ENCODE measurements around the gene SALL3. TPM values are rescaled to one million over a fixed set of nuclear protein-coding genes. Genes with fewer than 3 reads are reported as not detected.
"Not testable (repeated sequence)": the region's sequence is repeated elsewhere in the genome, so short reads cannot be mapped to it uniquely, and the experiment has no call there.

SALL3 gene
- total and polyA plus RNA-seq, 2 of the 13 experiments (the other 11 are each of a cell fraction or from before 2014, with no cell fraction given) = not detected

DNA sequence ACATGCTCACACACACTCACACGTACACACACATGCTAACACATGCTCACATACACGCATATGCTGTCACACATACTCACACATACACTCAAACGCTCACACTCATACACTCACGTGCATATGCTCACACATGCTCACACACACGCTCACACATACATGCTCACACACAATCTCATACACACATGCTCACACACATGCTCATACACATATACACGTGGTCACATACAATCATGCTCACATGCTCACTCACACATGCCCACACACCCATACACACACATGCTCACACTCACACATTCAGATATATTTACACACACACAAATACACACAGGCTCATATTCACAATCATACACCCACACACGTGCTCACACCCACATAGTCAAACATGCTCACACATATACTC lies 17.5 kb upstream of the SALL3 start:
- no peaks in the 10 kb centered on the region for H3K4me1 ChIP-seq (ENCODE audit: insufficient read depth, low read length)
- ChIA-PET POLR2A (no interaction called here), CTCF (ENCODE audit: low intra/inter-chr PET ratio, low total read pairs) (no interaction called here)
- 30% methylated on average over 7 of the region's 7 CpGs for WGBS (ENCODE audit: low lambda C conversion rate)
- H3K27me3 ChIP-seq (ENCODE audit: control insufficient read depth in 1 of 2, insufficient read depth in 2 of 2, low read length in 2 of 2) = peaks cover 0 to 7% of the 10 kb centered on the region in 2 experiments; a peak in 1 of 5 replicates
- H3K36me3 ChIP-seq (replicated peaks in 1 of 2; ENCODE audit: control insufficient read depth in 1 of 2, insufficient read depth in 2 of 2, low read length in 2 of 2) = no peaks in the 10 kb centered on the region
- no peak overlapping the region for H3K9ac ChIP-seq (ENCODE audit: insufficient read depth, low read depth, low read length)
- H3K79me2 ChIP-seq (ENCODE audit: insufficient read depth, low read length) = no peaks in the 10 kb centered on the region
- DNase-seq (ENCODE audit: low spot score) (no peak), FAIRE-seq (no peak), ATAC-seq (no peak)
- BruUV-seq (replicated peaks) = no TSS peak
- no peak overlapping the region for H2AFZ ChIP-seq (ENCODE audit: low read length)
- no peaks in the 10 kb centered on the region for H4K20me1 ChIP-seq (ENCODE audit: insufficient read depth, low read length)
- intact Hi-C loops (cut with micrococcal nuclease; ENCODE audit: unreplicated experiment) (no loop called here), in situ Hi-C loops (cut with HindIII; ENCODE audit: extremely low pct_ligation_motif_present, low pct_unique_long_range_greater_than_20kb) (no loop called here)
- TF ChIP-seq FOXA1 (IDR thresholded peaks at IDR 0.05) (0 out of 2 replicates have a peak, but pooled peaks have one; percentile 11), FOXA1 (CRISPR knock-in tag; IDR thresholded peaks at IDR 0.05) (no peak), ZNF672 (CRISPR knock-in tag; IDR thresholded peaks at IDR 0.05) (no peak)
- TF ChIP-seq, protein P1, sequence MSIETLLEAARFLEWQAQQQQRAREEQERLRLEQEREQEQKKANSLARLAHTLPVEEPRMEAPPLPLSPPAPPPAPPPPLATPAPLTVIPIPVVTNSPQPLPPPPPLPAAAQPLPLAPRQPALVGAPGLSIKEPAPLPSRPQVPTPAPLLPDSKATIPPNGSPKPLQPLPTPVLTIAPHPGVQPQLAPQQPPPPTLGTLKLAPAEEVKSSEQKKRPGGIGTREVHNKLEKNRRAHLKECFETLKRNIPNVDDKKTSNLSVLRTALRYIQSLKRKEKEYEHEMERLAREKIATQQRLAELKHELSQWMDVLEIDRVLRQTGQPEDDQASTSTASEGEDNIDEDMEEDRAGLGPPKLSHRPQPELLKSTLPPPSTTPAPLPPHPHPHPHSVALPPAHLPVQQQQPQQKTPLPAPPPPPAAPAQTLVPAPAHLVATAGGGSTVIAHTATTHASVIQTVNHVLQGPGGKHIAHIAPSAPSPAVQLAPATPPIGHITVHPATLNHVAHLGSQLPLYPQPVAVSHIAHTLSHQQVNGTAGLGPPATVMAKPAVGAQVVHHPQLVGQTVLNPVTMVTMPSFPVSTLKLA (IDR thresholded peaks at IDR 0.05) = peak; percentile 99
- no peak overlapping the region for H3K4me3 ChIP-seq (replicated peaks in 1 of 3; ENCODE audit: insufficient read depth in 1 of 3, low read depth in 2 of 3, low read length in 3 of 3)
- H3K9me3 ChIP-seq (ENCODE audit: low read length) = peaks cover 21% of the 10 kb centered on the region
- H3K4me2 ChIP-seq (ENCODE audit: low read depth, low read length) = no peak overlapping the region
- no peak overlapping the region for H3K27ac ChIP-seq (ENCODE audit: extremely low read length, insufficient read depth, low read length)

DNA sequence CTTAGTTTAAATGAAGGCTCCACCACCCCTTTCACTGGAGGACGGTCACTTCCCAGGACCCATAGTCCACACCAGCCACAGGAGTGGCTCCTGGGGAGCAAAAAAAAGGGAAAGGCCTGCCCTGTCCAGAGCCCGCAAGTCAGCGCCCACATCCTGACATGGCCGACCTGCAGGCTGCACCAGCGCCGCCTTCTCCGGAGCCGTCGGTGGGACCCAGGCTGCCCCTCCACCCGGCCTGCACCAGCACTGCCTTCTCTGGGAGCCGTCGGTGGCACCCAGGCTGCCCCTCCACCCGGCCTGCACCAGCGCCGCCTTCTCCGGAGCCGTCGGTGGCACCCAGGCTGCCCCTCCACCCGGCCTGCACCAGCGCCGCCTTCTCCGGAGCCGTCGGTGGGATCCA lies 14.9 kb upstream of the SALL3 start:
- H3K9me3 ChIP-seq (ENCODE audit: low read length) = peaks cover 21% of the 10 kb centered on the region
- WGBS (ENCODE audit: low lambda C conversion rate) = 71% methylated on average over 14 of the region's 24 CpGs
- H3K4me3 ChIP-seq (replicated peaks in 1 of 3; ENCODE audit: insufficient read depth in 1 of 3, low read depth in 2 of 3, low read length in 3 of 3); BruUV-seq (replicated peaks); H4K20me1 ChIP-seq (ENCODE audit: insufficient read depth, low read length); H3K27ac ChIP-seq (ENCODE audit: extremely low read length, insufficient read depth, low read length); H3K4me1 ChIP-seq (ENCODE audit: insufficient read depth, low read length); intact Hi-C loops (cut with micrococcal nuclease; ENCODE audit: unreplicated experiment); in situ Hi-C loops (cut with HindIII; ENCODE audit: extremely low pct_ligation_motif_present, low pct_unique_long_range_greater_than_20kb); H2AFZ ChIP-seq (ENCODE audit: low read length); FAIRE-seq; ATAC-seq; POLR2A ChIA-PET; H3K36me3 ChIP-seq (replicated peaks in 1 of 2; ENCODE audit: control insufficient read depth in 1 of 2, insufficient read depth in 2 of 2, low read length in 2 of 2); DNase-seq (ENCODE audit: low spot score); H3K4me2 ChIP-seq (ENCODE audit: low read depth, low read length); H3K79me2 ChIP-seq (ENCODE audit: insufficient read depth, low read length); H3K9ac ChIP-seq (ENCODE audit: insufficient read depth, low read depth, low read length); CTCF ChIA-PET (ENCODE audit: low intra/inter-chr PET ratio, low total read pairs): not testable (repeated sequence)
- H3K27me3 ChIP-seq (ENCODE audit: control insufficient read depth in 1 of 2, insufficient read depth in 2 of 2, low read length in 2 of 2) = peaks cover 1 to 28% of the 10 kb centered on the region in 2 experiments; a peak in 3 of 5 replicates
